ENCODE results near the gene RHOV.
A peak's percentile ranks its signal among the peaks of the same experiment; 100 is the strongest.

GRCh38 chr15:40879609-40880008 lies 5.6 kb upstream of the RHOV start:
- TF ChIP-seq TAF1 (IDR thresholded peaks at IDR 0.05; ENCODE audit: borderline replicate concordance, low read depth, low read length) (no peak), ESRRA (IDR thresholded peaks at IDR 0.05; ENCODE audit: low read length) (no peak), CTCF (IDR thresholded peaks at IDR 0.05 in 2 of 3, conservative IDR thresholded peaks at IDR 0.05 in 1 of 3; ENCODE audit: control insufficient read depth in 2 of 3, extremely low read depth in 1 of 3, insufficient read depth in 1 of 3, low read depth in 3 of 3, low read length in 3 of 3) (no peak), POLR2AphosphoS5 (IDR thresholded peaks at IDR 0.05; ENCODE audit: low read length) (no peak), USF2 (IDR thresholded peaks at IDR 0.05; ENCODE audit: borderline replicate concordance, low read depth, low read length) (no peak), JUNB (IDR thresholded peaks at IDR 0.05) (peak; percentile 56; the same call in 1 of the 2 replicates), DPF2 (IDR thresholded peaks at IDR 0.05) (0 out of 2 replicates have a peak, but pooled peaks have one; percentile 15), YY1 (IDR thresholded peaks at IDR 0.05; ENCODE audit: low read depth, low read length) (no peak), ZNF207 (IDR thresholded peaks at IDR 0.05; ENCODE audit: borderline replicate concordance) (no peak), EZH2 (IDR thresholded peaks at IDR 0.05; ENCODE audit: borderline replicate concordance, control insufficient read depth, low read depth, low read length) (no peak), MEF2A (IDR thresholded peaks at IDR 0.05; ENCODE audit: insufficient read depth, low read depth, low read length) (no peak), SUZ12 (IDR thresholded peaks at IDR 0.05; ENCODE audit: unreplicated experiment) (no peak), SRF (IDR thresholded peaks at IDR 0.05; ENCODE audit: low read depth in 2 of 2, low read length in 2 of 2) (no peak)
